Activated CD8-positive, alpha-beta memory T cell treated with anti-CD3 and anti-CD28 coated beads for 36 hours (primary cell): Measurements from ENCODE around the gene IL23A. TPM values are rescaled to one million over a fixed set of nuclear protein-coding genes. Genes with fewer than 3 reads are reported as not detected.

Experiments used
- CTCF ChIA-PET: fragments of 350-600 bp; sonication (Branson Sonifier 250); formaldehyde crosslinking; loops from one replicate; lab custom pipeline; 2021; ENCODE audit warnings: antibody characterized with exemption; lab: Charles Lee
- POLR2A ChIA-PET: fragments of 350-600 bp; sonication (Branson Sonifier 250); formaldehyde crosslinking; loops from one replicate; lab custom pipeline; 2021; ENCODE audit warnings: antibody characterized with exemption; lab: Charles Lee
- total RNA-seq, 2 experiments: library from RNA; stranded (reverse); gene quantifications; one replicate each; pipeline ENCODE4 v1.2.3, GENCODE V29; 2021

Gene IL23A, protein sequence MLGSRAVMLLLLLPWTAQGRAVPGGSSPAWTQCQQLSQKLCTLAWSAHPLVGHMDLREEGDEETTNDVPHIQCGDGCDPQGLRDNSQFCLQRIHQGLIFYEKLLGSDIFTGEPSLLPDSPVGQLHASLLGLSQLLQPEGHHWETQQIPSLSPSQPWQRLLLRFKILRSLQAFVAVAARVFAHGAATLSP
- 10 to 100 TPM; 45.9 to 46.1 TPM for total RNA-seq

DNA sequence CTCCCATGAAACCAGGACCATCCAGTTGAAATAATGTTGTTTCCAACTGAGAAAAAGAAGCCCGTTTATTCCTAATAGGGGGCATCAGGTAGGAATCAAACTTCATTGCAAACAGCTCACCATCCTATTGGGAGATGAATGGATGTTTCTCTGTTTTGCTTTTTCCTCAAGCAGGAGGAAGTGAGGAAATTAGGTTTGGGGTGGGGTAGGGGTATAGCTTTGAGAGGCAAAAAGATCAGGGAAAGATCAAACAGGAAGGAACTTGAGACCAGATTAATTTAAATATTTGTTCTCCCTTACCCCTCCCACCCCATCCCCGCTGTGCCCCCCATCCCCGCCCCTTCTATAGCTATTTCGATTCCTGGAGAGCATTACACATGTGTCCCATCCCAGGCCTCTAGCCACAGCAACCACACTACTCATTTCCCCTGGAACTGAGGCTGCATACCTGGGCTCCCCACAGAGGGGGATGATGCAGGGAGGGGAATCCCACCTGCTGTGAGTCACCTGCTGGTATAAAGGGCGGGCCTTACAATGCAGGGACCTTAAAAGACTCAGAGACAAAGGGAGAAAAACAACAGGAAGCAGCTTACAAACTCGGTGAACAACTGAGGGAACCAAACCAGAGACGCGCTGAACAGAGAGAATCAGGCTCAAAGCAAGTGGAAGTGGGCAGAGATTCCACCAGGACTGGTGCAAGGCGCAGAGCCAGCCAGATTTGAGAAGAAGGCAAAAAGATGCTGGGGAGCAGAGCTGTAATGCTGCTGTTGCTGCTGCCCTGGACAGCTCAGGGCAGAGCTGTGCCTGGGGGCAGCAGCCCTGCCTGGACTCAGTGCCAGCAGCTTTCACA is at the start of gene IL23A:
Gene IL23A, plus strand, starts transcription at position 577 of the 850 bp plus-strand sequence. Its CDS starts 161 bp downstream, at position 738.
- ChIA-PET POLR2A (interaction anchor here (0.9 to 2.3 kb wide), 8 partner anchors 17 to 184 kb away, joined by 3 to 28 read pairs (median 5); partner anchors contain the start of genes APOF, CS, STAT2 and TIMELESS), CTCF (interaction anchor here (1.2 to 4.0 kb wide), 4 partner anchors 21 to 220 kb away, joined by 3 to 13 read pairs (median 9); partner anchors contain the start of genes CNPY2 and STAT2)

DNA sequence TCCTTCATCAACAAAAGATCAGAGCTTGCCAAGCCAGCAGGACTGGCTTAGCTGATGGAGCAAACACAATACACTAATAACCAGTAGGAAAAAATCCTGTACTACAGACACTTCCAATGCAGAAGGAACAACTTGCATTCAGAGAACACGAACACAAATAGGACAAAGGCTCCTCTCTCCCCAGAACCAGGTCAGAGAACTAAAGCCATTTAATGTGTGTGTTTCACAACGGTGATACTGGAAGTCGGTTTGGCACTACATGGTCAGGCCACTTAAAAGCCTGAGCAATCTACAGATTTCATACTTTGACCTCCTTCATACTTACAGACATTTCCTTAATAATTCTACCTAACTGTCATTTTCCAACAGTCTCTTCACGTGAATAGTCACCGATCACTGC is 44.9 kb upstream of the IL23A start:
- ChIA-PET POLR2A (no interaction called here), CTCF (no interaction called here)

DNA sequence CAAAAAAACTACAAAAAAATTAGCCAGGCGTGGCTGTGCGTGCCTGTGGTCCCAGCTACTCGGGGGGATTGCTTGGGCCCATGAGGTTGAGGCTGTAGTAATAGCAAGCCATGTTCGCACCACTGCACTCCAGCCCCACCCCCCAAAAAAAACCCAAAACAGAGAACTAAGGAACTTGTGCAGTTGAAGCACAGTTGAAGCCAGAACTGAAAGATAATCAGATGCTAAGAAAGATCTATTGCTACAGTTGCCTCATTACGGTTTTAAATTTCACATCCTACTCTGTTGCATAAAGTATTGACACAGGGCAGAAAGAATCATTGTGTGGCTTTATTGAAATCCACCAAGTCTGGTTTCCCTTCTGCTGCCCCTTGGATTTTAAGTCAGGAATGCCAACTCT is 42.4 kb upstream of the IL23A start:
- CTCF ChIA-PET, result no interaction called here

DNA sequence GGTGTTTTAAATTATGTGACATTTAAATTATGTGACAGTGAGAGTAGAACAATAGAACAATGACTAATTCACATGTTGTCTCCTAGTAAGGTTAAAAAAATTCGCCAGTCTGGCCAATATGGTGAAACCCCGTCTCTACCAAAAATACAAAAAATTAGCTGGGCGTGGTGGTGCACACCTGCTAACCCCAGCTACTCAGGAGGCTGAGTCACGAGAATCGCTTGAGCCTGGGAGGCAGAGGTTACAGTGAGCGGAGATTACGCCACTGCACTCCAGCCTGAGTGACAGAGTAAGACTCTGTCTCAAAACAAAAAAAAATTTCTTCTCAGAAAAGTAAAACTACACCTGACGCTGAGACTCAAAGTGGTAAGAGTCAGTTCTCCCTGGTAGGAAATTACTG is 41.3 kb upstream of the IL23A start:
- CTCF ChIA-PET, result interaction anchor here (1.3 kb wide), 1 partner anchor 75 kb away, joined by 4 read pairs; the partner anchor contains the start of gene RNF41
- POLR2A ChIA-PET, result interaction anchor here (0.6 to 0.8 kb wide), 2 partner anchors 30 to 71 kb away, joined by 3 read pairs; no protein-coding TSS in a partner anchor

More for the DNA sequence above, 42.4 kb upstream of the IL23A start:
- POLR2A ChIA-PET, result interaction anchor here (0.8 kb wide), 1 partner anchor 29 kb away, joined by 3 read pairs; no protein-coding TSS in a partner anchor

DNA sequence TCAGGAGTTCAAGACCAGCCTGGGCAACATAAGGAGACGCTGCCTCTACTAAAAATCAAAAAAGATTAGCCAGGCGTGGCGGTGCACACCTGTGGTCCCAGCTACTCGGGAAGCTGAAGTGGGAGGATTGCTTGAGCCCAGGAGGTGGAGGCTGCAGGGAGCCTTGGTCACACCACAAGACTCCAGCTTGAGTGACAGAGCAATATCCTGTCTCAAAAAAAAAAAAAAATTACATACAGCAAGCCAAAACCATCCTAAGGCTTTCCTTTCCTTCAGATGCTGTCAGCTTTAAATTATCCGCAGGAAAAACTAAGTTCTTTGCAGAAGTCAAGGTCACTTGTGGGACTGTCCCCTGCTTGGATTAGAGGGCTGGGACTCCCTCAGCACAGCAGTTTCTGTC is 39.9 kb upstream of the IL23A start:
- ChIA-PET POLR2A (interaction anchor here (1.0 to 1.9 kb wide), 6 partner anchors 8 to 182 kb away, joined by 3 to 6 read pairs (median 5); partner anchors contain the start of genes CNPY2, IL23A, RPL41 and STAT2), CTCF (interaction anchor here (1.0 to 1.6 kb wide), 6 partner anchors 10 to 424 kb away, joined by 3 to 4 read pairs (median 3); partner anchors contain the start of genes SMARCC2 and TIMELESS)

DNA sequence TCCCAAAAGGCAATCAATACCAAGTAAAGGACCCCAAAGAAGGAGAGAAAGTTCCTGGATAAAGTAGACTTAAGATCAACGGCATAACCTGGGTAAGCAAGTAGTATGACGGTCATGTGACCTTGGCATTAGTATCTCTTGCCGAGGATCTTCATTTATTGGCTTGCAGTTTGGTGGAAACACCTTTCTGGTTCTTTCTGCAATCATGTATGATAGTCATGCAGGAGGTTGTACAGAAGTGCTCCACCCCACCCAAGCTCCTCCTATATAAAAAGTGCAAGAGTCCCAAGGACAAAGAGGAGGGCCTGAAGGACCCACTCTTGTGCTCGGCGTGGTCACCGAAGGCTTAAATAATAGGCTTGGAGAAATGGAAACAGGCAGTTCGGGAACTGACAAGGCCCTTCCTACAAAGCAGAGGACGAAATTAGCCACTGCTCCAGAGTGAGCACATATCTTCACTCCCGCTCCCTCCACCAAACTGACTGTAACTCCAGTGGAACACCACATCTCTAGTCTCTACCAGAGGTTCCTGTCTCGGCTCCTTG is 39.3 kb upstream of the IL23A start:
- POLR2A ChIA-PET, result interaction anchor here (1.0 to 1.9 kb wide), 7 partner anchors 8 to 183 kb away, joined by 3 to 6 read pairs (median 5); partner anchors contain the start of genes CNPY2, IL23A, PAN2 and RPL41
- CTCF ChIA-PET, result interaction anchor here (1.0 to 1.7 kb wide), 6 partner anchors 9 to 423 kb away, joined by 3 to 4 read pairs (median 3); partner anchors contain the start of gene TIMELESS

DNA sequence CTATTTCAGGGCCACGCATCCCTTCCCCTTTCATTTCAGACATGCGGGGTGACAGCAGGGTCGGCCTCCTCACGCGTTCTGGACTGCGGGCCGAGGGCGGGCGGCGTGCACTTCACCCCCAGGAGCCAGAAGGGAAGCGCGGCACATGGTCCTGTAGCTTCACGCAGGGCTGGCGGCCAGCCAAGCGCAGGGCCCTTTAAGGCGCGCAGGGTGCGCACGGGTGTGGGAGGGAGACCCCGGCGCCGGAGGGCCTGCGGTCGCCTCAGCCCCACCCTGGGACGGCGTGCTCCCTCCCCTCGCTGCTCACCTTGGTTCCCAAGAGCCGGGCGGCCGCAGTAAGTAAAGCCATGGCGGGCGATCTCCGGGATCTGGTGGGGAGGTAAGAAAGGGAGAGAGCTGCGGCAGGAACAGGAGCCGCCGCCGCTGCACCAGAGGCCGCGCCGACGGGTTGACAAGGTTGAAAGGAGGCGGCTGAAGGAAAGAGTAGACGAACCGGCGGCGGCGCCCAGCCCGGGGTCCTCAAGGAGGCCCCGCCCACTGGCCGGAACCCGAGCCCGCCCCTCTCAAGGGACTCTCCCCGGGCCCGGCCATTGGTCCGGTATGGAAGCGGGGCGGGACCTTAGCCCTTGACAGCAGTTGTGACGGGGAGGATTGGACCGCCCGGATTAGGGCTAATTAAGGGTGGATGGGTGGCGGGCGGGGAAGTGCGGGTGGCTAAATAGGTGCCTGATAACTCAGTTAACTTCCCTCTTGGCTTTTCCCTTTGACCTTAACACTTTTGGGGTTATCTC is 38.6 kb upstream of the IL23A start, which contains the start of gene CS:
Gene CS, minus strand, starts transcription at position 478 of the 791 bp plus-strand sequence. Its CDS starts 129 bp downstream, at position 349.
- CTCF ChIA-PET, result interaction anchor here (0.6 to 1.7 kb wide), 6 partner anchors 9 to 285 kb away, joined by 3 to 4 read pairs (median 4); partner anchors contain the start of gene TIMELESS
- POLR2A ChIA-PET, result interaction anchor here (1.0 to 1.7 kb wide), 7 partner anchors 9 to 183 kb away, joined by 3 to 6 read pairs (median 5); partner anchors contain the start of genes CNPY2, IL23A, PAN2 and RPL41

DNA sequence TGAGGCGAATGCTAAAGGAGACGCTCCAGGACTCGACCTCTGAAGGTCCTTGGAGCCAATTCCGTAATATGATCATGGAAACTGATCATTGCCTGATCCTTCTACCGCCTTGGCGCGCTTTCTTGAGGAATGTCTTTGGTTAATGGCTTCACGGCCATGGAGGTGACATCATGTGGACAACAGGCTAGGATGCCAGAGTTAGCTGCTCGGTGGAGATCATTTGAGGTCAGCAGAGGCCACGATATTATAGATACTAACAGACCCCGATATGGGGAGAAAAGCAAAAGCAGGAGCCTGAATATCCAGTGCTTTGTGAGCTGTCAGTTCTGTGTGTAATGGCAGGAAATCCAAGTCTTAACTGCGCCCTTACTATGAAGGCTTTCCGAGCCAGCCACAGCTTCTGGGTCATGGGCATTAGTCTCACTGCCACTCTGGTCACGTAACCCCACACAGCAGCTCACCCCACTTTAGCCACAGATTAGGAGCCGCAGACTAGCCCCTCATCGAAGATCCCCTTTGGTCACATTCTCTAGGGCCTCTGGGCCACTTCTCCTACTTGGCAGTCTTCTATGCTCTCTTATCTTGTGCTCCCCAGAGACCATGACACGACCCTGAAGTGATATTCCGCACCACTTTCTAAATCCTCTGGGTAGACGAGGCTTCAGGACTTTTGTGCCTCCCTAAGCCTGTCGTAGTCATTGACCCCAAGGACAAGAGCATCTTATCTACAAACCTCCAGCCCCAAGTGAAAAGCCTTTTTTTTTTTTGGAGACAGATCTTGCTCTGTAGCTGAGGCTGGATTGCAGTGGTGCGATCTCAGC is 37.8 kb upstream of the IL23A start:
- ChIA-PET CTCF (interaction anchor here (0.6 to 1.7 kb wide), 4 partner anchors 44 to 976 kb away, joined by 3 to 4 read pairs (median 4); no protein-coding TSS in a partner anchor), POLR2A (interaction anchor here (0.6 to 1.7 kb wide), 3 partner anchors 9 to 15 kb away, joined by 4 to 6 read pairs (median 6); no protein-coding TSS in a partner anchor)

DNA sequence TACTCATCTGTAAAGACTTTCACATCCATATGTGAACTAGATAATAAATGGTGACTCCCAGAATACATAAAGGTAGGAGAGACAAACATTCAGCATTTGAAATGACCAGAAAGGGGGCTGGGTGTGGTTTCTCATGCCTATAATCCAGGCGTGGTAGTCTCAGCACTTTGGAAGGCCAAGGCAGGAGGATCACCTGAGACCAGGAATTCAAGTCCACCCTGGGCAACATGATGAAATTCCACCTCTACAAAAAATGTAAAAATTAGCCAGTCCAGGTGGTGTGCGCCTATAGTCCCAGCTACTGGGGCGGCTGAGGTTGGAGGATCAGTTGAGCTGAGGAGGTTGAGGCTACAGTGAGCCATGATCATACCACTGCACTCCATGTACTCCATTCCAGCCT is 34.4 kb upstream of the IL23A start:
- CTCF ChIA-PET, result interaction anchor here (0.6 kb wide), 1 partner anchor 125 kb away, joined by 3 read pairs; no protein-coding TSS in a partner anchor
- POLR2A ChIA-PET, result no interaction called here

DNA sequence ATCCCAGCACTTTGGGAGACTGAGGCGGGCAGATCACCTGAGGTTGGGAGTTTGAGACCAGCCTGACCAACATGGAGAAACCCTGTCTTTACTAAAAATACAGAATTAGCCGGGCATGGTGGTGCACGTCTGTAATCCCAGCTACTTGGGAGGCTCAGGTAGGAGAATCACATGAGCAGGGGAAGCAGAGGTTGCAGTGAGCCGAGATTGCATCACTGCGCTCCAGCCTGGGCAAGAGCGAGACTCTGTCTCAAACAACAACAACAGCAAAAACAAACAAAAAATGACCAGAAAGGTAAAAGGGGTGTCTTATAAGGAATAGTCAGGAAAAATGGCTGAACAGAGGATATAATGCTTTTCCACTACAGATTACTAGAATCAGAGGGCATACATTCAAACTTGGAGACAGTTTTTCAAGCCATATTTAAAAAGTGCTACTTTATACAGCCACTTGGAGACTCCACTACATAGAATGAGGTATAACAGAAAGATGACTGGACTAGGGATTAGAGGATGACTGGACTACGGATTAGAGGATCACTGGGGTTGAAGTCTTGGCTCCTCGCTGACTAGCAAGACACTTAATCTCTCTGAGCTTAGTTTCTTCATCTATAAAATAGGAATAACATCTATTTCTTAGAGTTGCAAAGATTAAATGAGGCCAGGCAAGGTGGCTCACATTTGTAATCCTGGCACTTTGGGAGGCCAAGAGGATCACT is 33.7 kb upstream of the IL23A start:
- POLR2A ChIA-PET, result no interaction called here
- CTCF ChIA-PET, result interaction anchor here (0.6 kb wide), 1 partner anchor 249 kb away, joined by 3 read pairs; no protein-coding TSS in a partner anchor

DNA sequence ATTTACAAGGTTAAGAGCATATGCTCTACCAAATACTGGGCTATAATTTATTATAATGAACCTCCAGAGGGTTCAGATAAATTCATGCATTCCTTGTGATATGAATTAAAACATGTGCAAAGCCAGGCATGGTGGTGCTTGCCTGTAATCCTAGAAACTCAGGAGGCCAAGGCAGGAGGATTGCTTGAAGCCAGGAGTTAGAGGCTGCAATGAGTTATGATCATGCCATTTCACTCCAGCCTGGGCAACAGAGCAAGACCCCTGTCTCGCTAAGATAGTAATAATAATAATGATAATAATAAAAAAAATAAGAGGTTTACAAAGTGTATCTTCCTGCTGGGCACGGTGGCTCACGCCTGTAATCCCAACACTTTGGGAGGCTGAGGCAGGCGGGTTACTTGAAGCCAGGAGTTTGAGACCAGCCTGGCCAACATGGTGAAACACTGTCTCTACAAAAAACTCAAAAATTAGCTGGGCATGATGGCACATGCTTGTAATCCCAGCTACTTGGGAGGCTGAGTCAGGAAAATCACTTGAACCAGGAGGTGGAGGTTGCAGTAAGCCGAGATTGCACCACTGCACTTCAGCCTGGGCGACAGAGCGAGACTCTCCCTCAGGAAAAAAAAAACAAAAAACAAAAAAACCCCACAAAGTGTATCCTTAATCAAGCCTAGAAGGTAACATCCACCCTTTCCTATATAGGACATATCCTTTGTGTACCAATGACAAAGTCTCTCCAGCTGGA is 31.3 kb upstream of the IL23A start:
- ChIA-PET POLR2A (no interaction called here), CTCF (interaction anchor here (1.3 kb wide), 1 partner anchor 49 kb away, joined by 3 read pairs; the partner anchor contains the start of gene ANKRD52)

DNA sequence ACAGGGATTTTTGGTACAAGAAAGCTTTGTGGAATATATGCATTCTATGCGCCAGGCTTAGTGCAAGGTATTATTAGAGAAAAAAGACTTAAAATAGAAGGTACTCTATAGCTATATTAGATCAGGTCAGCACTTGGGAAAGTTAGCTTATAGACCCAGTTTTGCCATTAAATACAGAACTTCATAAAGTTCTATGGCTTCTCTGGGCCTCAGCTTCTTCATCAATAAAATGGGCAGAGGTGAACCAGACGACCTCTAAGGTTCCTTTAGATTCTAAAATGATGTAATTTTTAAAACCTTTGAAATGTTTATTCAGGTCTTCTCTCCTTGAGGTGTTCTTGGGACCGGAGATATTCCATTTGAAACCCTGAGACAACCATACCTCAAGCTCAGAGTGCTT is 30.0 kb upstream of the IL23A start:
- ChIA-PET POLR2A (no interaction called here), CTCF (interaction anchor here (0.8 to 1.1 kb wide), 4 partner anchors 9 to 156 kb away, joined by 3 read pairs; no protein-coding TSS in a partner anchor)

DNA sequence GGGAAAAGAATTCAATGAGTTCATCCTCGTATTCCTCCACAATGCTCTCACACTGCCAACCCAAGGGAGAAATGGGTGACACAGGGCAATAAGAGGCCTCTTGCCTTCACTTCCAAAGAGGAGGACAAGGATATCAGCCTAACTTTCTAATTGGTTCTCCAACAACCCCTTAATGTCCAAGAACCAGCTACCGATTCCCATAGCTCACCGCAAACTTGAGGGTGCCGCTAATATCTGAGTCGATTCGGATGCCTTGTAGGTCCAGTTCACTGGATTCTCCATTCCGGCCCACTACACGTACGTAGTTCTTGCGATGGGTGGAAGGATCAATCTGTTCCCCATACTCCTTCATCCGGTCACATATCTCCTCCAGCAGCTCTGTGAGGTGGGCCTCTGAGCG is 27.7 kb upstream of the IL23A start:
- CTCF ChIA-PET, result interaction anchor here (0.6 to 1.5 kb wide), 5 partner anchors 22 to 121 kb away, joined by 3 to 4 read pairs (median 4); partner anchors contain the start of genes ANKRD52 and SMARCC2
- POLR2A ChIA-PET, result interaction anchor here (2.0 kb wide), 1 partner anchor 10 kb away, joined by 6 read pairs; no protein-coding TSS in a partner anchor

DNA sequence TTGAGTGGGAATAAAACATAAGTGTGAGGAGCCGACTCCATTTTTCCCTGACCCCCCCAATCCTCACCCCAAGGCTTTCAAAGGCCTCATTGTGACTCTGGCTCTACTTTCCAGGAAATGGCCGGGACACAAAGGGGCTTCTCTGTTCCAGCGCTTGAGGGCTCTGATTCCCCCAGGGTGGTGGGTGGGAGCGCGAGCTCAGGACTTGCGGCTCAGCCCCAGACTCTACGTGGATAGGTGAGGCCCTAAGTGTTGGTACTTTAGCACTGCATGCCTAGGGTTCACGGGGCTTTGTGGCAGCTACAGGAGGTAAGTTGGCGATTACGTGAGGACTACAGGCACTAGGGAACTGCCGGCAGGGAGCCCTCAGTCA is 23.4 kb upstream of the IL23A start:
- ChIA-PET POLR2A (interaction anchor here (1.2 to 2.1 kb wide), 3 partner anchors 16 to 134 kb away, joined by 5 to 10 read pairs (median 10); partner anchors contain the start of genes STAT2 and TIMELESS), CTCF (interaction anchor here (0.9 to 3.2 kb wide), 5 partner anchors 21 to 149 kb away, joined by 3 to 13 read pairs (median 3); partner anchors contain the start of genes IL23A and SMARCC2)
